ENCODE measurements around the gene MTHFD1L.

GRCh38 chr6:151038616-151039015 lies 173.1 kb downstream of the MTHFD1L start:
- no peak for TF ChIP-seq POLR2A (IDR thresholded peaks at IDR 0.05; ENCODE audit: low read depth, low read length)
- TF ChIP-seq SPI1 (IDR thresholded peaks at IDR 0.05; ENCODE audit: low read depth, low read length): no peak
- no peak for TF ChIP-seq POLR2AphosphoS5 (IDR thresholded peaks at IDR 0.05; ENCODE audit: low read depth, low read length)
- no peak for TF ChIP-seq TAF1 (IDR thresholded peaks at IDR 0.05; ENCODE audit: low read depth, low read length)
- TF ChIP-seq POU2F2 (IDR thresholded peaks at IDR 0.05; ENCODE audit: low read depth, low read length): no peak

Data from GM12891 (cell line).